HPDE6-E6E7 (cell line): Measurements from ENCODE around the gene GULP1.
"Not testable (repeated sequence)": the region's sequence is repeated elsewhere in the genome, so short reads cannot be mapped to it uniquely, and the experiment has no call there.

ENCODE experiments used
- DNase-seq: peaks from one replicate; pipeline ENCODE4 v3.0.0; 2011; ENCODE audit warnings: missing footprints; ENCODE audit errors: extremely low spot score

GULP1 gene

GRCh38 chr2:188416367-188416766, 124.7 kb downstream of the GULP1 start:
- DNase-seq = no peak

GRCh38 chr2:188422726-188423125, 131.1 kb downstream of the GULP1 start:
- no peak for DNase-seq

- no peak for DNase-seq
Measured at GRCh38 chr2:188425266-188425665, 133.6 kb downstream of the GULP1 start.

GRCh38 chr2:188426121-188426520, 134.4 kb downstream of the GULP1 start:
- DNase-seq = no peak

GRCh38 chr2:188430705-188431104, 139.0 kb downstream of the GULP1 start:
- DNase-seq = no peak

- no peak for DNase-seq
Measured at GRCh38 chr2:188434018-188434417, 142.3 kb downstream of the GULP1 start.

- DNase-seq = no peak
Measured at GRCh38 chr2:188435115-188435514, 143.4 kb downstream of the GULP1 start.

- no peak for DNase-seq
Measured at GRCh38 chr2:188437537-188437936, 145.9 kb downstream of the GULP1 start.

GRCh38 chr2:188439986-188440385, 148.3 kb downstream of the GULP1 start:
- no peak for DNase-seq

GRCh38 chr2:188440849-188441248, 149.2 kb downstream of the GULP1 start:
- DNase-seq = no peak

GRCh38 chr2:188441288-188441947, 149.7 kb downstream of the GULP1 start:
- DNase-seq = no peak

- no peak for DNase-seq
Measured at GRCh38 chr2:188443207-188443606, 151.5 kb downstream of the GULP1 start.

- DNase-seq = no peak
Measured at GRCh38 chr2:188444106-188444835, 152.6 kb downstream of the GULP1 start.

- no peak for DNase-seq
Measured at GRCh38 chr2:188449561-188449960, 157.9 kb downstream of the GULP1 start.

- DNase-seq = no peak
Measured at GRCh38 chr2:188449971-188450370, 158.3 kb downstream of the GULP1 start.

GRCh38 chr2:188450732-188451483, 159.2 kb downstream of the GULP1 start:
- DNase-seq = no peak

GRCh38 chr2:188452084-188452483, 160.4 kb downstream of the GULP1 start:
- DNase-seq = no peak

- no peak for DNase-seq
Measured at GRCh38 chr2:188456114-188456909, 164.6 kb downstream of the GULP1 start.

GRCh38 chr2:188459061-188459460, 167.4 kb downstream of the GULP1 start:
- no peak for DNase-seq

GRCh38 chr2:188466078-188466477, 174.4 kb downstream of the GULP1 start:
- DNase-seq = not testable (repeated sequence)

- DNase-seq = no peak
Measured at GRCh38 chr2:188466761-188467160, 175.1 kb downstream of the GULP1 start.

- no peak for DNase-seq
Measured at GRCh38 chr2:188471166-188471565, 179.5 kb downstream of the GULP1 start.
